NCI-H1048 (cell line): ENCODE data around the gene ITGA1.

Experiments
- DNase-seq: peaks from one replicate; lab custom pipeline; 2025; lab: John Stamatoyannopoulos, UW

Gene ITGA1

DNA sequence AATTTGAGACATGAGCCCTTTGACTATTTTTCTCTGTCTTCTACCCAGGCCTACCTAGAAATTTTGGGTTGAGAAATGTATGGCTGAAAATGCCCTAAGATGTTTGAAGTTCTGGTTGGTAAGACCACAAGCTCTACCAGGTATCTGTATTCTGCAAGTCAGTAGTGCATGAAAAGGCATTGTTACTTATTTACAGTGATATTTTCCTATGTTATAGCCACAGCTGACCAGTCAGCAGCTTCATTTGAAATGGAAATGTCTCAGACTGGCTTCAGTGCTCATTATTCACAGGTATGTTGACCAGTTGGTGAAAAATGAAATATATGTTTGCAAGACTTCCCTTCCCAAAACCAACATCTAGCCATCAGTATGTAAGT is 109.5 kb downstream of the ITGA1 start:
- DNase-seq, result no peak

GRCh38 chr5:52898961-52899680 is 111.4 kb downstream of the ITGA1 start:
- DNase-seq, result no peak

- DNase-seq, result no peak
Observed at GRCh38 chr5:52903142-52903541, 115.4 kb downstream of the ITGA1 start.

DNA sequence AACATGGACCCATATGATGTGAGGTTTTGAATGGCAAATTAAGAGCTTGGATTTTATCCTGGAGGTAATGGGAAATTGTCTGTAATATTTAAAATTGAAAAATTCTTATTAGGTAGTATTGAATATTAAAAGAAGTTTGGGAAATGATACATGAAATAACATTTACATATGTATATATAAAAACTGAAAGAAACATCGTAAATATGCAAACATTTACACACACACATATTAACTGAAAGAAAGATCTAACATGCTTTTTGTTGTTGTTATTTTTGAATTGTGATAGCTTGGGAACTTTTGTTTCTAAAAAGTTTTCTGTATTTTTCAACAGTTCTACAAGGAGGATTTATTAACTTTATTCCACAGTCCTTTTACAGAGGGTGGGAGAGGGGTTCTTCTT is 118.6 kb downstream of the ITGA1 start:
- DNase-seq, result no peak

GRCh38 chr5:52906845-52907244 is 119.1 kb downstream of the ITGA1 start:
- DNase-seq, result no peak

DNA sequence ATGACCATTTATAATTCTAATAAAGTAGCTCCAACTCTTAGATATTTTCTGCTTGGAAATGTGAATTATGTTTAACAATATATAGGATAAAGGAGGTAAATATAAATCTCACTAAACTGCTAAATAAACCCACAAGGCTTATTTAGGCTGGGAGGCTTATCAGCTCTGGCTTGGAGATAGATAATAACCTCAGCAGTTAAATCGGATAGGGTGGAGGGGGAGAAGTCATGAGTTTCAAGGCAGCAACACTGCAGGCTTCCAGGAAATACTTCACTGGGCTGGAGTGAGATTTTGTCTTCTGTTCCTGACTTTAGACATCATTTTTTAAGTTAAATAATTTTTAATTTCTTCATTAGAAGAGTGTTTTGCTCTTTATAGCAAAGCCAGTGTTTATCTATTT is 121.5 kb downstream of the ITGA1 start:
- DNase-seq, result no peak

GRCh38 chr5:52910071-52910470 is 122.4 kb downstream of the ITGA1 start:
- no peak for DNase-seq

- peak; percentile 2 for DNase-seq
Observed at GRCh38 chr5:52915176-52915875, 127.6 kb downstream of the ITGA1 start.

DNA sequence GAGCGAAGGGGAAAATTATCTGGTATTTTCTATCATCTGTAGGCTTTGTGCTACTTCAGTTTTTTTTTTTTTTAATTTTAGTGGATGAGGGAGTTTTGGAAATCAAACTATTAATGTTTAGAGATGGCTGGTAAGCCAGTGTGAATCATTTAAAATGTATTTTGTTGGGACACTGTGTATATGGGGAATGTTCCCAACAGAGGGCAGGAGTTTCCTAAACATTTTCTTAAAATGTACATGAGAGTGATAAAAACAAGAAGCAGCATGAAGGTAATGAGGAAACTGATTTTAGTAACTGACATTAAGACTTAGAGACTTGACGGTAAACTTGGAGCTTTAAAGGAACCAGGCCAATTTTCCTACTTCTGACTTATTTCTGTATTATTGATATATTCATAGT is 133.2 kb downstream of the ITGA1 start:
- no peak for DNase-seq

- DNase-seq, result no peak
Observed at GRCh38 chr5:52922384-52922783, 134.7 kb downstream of the ITGA1 start.

DNA sequence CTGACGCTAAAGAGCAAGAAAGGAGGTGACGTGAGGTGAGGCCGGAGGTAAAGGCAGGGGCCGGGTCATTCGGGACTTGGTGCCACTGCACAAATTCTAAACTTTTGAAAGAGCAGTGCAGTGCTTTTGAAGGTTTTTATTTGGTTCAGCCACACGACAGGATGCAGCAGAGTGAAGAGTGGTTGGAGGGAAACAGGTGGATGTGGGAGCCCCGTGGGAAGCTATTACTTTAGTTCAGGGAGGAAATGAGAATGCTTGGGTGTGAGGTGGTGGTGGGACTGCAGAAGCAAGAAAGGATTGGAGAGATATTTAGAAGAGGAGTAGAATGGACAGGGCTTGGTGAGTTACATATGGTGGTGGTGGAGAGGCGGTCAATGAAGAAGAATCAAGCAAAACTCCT is 136.7 kb downstream of the ITGA1 start:
- no peak for DNase-seq

- DNase-seq, result no peak
Observed at GRCh38 chr5:52925001-52925400, 137.3 kb downstream of the ITGA1 start.

DNA sequence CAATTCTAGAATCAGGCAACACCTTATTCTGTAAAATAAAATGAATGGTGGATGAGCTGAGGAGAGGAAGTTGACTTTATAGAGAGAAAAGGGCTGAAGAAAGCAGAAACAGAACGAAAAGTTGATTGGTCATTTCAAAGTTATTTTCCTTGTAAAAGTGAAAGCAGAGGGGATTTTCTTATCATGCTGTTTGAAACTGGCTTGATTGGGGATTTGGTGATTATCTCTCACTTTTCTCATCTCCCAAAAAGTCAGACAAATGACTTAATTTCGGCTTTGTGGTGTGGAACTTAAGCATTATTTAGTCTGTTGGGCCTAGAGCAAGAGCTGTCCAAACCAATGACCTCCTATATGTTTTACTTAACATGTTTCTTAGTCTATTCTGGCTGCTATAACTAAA is 141.0 kb downstream of the ITGA1 start:
- no peak for DNase-seq

DNA sequence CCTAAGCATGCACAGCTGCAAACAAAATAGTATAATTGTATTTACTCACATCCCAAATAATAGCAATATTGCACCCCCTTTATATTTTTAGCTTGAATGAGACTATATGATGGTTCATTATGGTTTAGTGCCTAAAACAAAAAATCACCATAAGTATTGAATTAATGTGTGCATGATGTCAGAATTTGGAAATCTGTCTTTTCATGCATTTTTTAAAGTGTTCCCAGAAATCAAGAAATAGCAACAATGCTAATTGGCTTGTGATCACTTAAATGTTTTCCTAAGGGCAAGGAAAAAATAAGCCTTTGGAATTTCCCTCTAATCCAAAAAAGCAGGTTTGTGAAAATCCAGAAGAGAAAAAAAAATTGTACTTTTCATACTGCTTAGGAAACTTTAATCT is 150.5 kb downstream of the ITGA1 start:
- no peak for DNase-seq

GRCh38 chr5:52943285-52943684 is 155.6 kb downstream of the ITGA1 start:
- DNase-seq, result no peak

GRCh38 chr5:52943808-52944207 is 156.1 kb downstream of the ITGA1 start:
- no peak for DNase-seq

GRCh38 chr5:52945040-52945439 is 157.3 kb downstream of the ITGA1 start:
- no peak for DNase-seq

DNA sequence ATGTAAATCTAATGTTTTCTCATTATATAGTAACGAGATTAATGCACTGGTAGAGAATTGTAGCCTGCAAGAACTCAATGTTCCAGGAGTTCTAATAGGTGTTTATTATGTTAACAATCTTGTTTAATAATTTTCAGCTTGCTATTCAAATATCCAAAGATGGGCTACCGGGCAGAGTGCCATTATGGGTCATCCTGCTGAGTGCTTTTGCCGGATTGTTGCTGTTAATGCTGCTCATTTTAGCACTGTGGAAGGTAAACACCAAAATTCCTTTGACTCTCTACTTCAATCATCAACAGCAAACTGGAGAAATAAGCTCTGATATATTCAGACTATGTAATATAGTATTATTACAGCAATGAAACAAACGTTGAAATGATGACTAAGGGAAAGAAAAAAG is 159.5 kb downstream of the ITGA1 start:
- no peak for DNase-seq

DNA sequence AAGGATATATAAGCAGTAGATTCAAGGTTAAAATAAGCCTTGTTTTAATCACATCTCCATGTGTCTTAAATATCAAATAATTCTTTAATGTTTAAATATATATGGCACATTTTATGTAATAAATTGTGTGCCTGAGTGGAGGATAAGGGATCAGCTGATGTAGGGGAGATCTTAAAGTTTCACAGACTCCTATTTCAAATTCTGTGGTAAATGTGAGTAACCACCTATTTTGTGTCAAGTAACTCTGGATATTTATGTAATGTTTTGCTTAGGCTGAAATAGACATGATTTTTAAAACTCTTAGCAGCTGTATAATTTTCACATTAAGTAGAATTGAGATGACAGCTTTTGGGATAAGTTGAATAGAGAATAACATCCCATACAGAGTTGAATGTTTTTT is 160.1 kb downstream of the ITGA1 start:
- no peak for DNase-seq

DNA sequence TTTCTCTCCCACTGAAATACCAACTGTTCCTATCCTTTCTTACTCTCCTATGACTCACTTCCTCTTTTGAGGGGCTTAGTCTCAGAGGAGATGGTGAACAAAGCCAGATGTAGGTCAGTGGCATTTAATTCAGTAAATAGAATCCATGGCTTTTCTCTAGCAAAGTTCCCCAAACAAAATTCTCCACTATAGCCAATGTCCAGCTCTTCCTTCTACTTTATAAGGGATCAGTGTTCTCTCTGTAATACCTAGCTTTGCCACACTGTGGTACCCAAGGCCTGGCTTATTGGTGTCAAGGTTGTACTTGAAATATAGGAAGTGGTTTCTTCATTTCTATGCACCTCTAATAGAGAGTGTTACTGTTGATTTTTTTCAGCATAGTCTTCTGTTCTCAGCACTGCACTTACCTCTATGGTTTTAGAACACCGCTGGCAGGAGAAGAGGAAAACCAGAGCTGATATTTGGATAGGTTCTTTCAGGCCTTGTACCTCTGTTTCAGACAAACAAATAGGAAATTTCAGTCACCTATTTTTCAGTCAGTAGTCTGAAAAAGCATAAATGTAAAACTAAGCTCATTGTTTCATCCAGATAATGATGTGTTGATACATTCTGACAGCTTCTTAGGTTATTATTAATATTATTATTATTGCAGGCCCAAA is 160.8 kb downstream of the ITGA1 start:
- no peak for DNase-seq

DNA sequence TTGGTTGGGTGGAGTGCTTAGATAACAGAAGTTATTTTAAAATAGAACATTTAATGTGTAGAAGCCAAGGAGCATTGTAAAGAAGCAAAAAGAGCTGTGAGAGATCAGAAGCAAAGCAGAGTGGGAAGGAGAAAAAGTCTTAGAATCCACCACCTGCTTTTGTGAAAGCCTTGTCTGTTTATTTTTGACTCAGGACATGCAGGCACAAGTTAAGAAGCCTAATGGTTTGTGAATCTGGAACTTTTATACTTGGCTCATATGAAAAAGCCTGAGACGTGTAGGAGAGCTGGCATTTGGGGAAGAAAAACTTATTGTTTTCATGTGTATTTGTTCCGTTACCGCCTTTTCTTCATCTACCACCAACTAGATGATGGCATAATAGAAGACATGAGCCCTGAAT is 163.0 kb downstream of the ITGA1 start:
- no peak for DNase-seq

DNA sequence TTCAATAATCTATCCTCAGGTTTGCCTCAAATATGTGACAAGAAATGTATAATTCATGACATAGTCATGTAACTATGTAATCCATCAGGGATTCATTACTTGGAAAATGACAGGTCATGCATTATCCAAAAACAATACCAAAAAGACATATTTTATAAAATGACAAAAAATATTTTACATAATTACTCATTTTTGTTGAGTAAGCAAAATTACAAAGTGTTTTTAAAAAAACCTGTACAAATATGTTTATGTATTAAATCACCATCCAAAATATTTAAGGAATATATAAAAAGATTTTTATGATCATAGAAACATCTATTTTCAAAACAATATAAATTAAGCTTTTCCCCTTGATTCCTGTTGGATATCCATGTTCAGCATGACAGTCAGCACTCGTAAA is 164.8 kb downstream of the ITGA1 start:
- DNase-seq, result no peak

DNA sequence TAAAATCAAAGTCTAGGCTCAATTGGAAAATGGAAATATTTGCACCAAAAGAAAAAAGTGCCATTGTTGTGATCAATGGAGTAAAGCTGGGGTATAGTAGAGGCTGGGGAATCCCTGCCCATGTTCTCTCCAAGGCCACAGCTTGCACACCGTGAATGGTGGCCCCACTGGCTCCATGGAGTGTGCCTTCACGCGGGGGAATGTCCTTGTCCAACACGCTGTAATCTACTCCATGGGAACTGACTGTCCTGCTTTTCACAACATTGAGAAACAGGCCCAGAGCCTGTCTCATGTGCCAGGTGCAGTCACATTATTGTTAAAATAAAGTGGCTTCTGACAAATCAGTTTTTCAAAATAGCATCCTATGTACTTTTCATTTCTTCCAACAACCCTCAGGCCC is 168.3 kb downstream of the ITGA1 start:
- DNase-seq, result no peak
